Mesenchymal stem cell (in vitro differentiated cells and primary cell): ENCODE results near the gene LYVE1.
A peak's percentile ranks its signal among the peaks of the same experiment; 100 is the strongest.

ENCODE experiments used
- DNase-seq: peaks from one replicate; pipeline ENCODE4 v3.0.0-alpha.2; 2013
- H2AFZ ChIP-seq: one replicate; pipeline ENCODE4 v1.6.1; 2013; ENCODE audit warnings: low read depth, mild to moderate bottlenecking, control low read depth, inconsistent platforms, low read length, moderate library complexity
- H2AK5ac ChIP-seq: 2 replicates; pipeline ENCODE4 v1.6.1; 2013; ENCODE audit warnings: low read length, moderate library complexity, mild to moderate bottlenecking, inconsistent platforms; ENCODE audit not compliant: severe bottlenecking
- H2BK120ac ChIP-seq: one replicate; pipeline ENCODE4 v1.6.1; 2013; ENCODE audit warnings: low read depth, mild to moderate bottlenecking, inconsistent platforms, low read length, moderate library complexity
- H2BK12ac ChIP-seq, 2 experiments: one replicate each; pipeline ENCODE4 v1.6.1; 2013; ENCODE audit warnings: inconsistent platforms in 2 of 2, low read length in 2 of 2, mild to moderate bottlenecking in 2 of 2, moderate library complexity in 2 of 2, control low read depth in 1 of 2
- H2BK15ac ChIP-seq: one replicate; pipeline ENCODE4 v1.6.1; 2013; ENCODE audit warnings: mild to moderate bottlenecking, low read depth, inconsistent platforms; ENCODE audit not compliant: poor library complexity, severe bottlenecking
- H2BK5ac ChIP-seq: 2 replicates; pipeline ENCODE4 v1.6.1; 2013; ENCODE audit warnings: low read depth, mild to moderate bottlenecking, low read length, control low read depth, inconsistent platforms; ENCODE audit not compliant: poor library complexity, severe bottlenecking
- H3K14ac ChIP-seq, 2 experiments: one replicate each; pipeline ENCODE4 v1.6.1; 2013; ENCODE audit warnings: inconsistent platforms in 2 of 2, low read length in 2 of 2, control low read depth in 1 of 2, mild to moderate bottlenecking in 1 of 2, moderate library complexity in 1 of 2
- H3K18ac ChIP-seq, 2 experiments: one replicate each; pipeline ENCODE4 v1.6.1; 2013; ENCODE audit warnings: inconsistent platforms in 2 of 2, low read length in 2 of 2, control low read depth in 1 of 2, low read depth in 1 of 2, mild to moderate bottlenecking in 1 of 2
- H3K23ac ChIP-seq, 2 experiments: one replicate each; pipeline ENCODE4 v1.6.1; 2013; ENCODE audit warnings: inconsistent platforms in 2 of 2, low read length in 2 of 2, mild to moderate bottlenecking in 2 of 2, moderate library complexity in 2 of 2, control low read depth in 1 of 2
- H3K27ac ChIP-seq: 2 replicates; pipeline ENCODE4 v1.5.1; 2013; ENCODE audit warnings: mild to moderate bottlenecking, moderate library complexity, low read length, control low read depth, inconsistent platforms; ENCODE audit not compliant: poor library complexity, severe bottlenecking
- H3K27me3 ChIP-seq, 2 experiments: 2 replicates each; pipeline versions ENCODE4 v1.6.1 to v1.7.0; 2013; ENCODE audit warnings: low read length in 2 of 2, mild to moderate bottlenecking in 2 of 2, moderate library complexity in 2 of 2, control low read depth in 1 of 2, inconsistent platforms in 1 of 2; ENCODE audit not compliant: control insufficient read depth in 1 of 2, insufficient read depth in 1 of 2
- H3K36me3 ChIP-seq, 2 experiments: 2 replicates each; pipeline versions ENCODE4 v1.6.1 to v1.7.0; 2013; ENCODE audit warnings: low read length in 2 of 2, control low read depth in 1 of 2, inconsistent platforms in 1 of 2, low read depth in 1 of 2, mild to moderate bottlenecking in 1 of 2; ENCODE audit not compliant: insufficient read depth in 2 of 2, control insufficient read depth in 1 of 2
- H3K4ac ChIP-seq, 2 experiments: one replicate each; pipeline ENCODE4 v1.6.1; 2013; ENCODE audit warnings: inconsistent platforms in 2 of 2, low read length in 2 of 2, mild to moderate bottlenecking in 2 of 2, moderate library complexity in 2 of 2, control low read depth in 1 of 2, low read depth in 1 of 2
- H3K4me1 ChIP-seq: 2 replicates; pipeline ENCODE4 v1.6.1; 2013; ENCODE audit warnings: low read depth, low read length, control low read depth; ENCODE audit not compliant: control insufficient read depth, insufficient read depth
- H3K4me2 ChIP-seq: 2 replicates; pipeline ENCODE4 v1.6.1; 2013; ENCODE audit warnings: low read length, mild to moderate bottlenecking, inconsistent platforms; ENCODE audit not compliant: poor library complexity, severe bottlenecking
- H3K4me3 ChIP-seq, 2 experiments: 2 replicates each; pipeline versions ENCODE4 v1.5.1 to v1.7.0; 2013; ENCODE audit warnings: low read length in 2 of 2, mild to moderate bottlenecking in 2 of 2, control low read depth in 1 of 2, low read depth in 1 of 2; ENCODE audit not compliant: insufficient read depth in 1 of 2
- H3K79me1 ChIP-seq: replicated peaks from 2 replicates; pipeline ENCODE4 v1.6.1; 2013; ENCODE audit warnings: mild to moderate bottlenecking, control low read depth, low read length, inconsistent platforms; ENCODE audit not compliant: poor library complexity, severe bottlenecking
- H3K9ac ChIP-seq: 2 replicates; pipeline ENCODE4 v1.7.0; 2013; ENCODE audit warnings: mild to moderate bottlenecking, low read length, moderate library complexity
- H3K9me3 ChIP-seq: 2 replicates; pipeline ENCODE4 v1.7.0; 2013; ENCODE audit warnings: mild to moderate bottlenecking, low read length; ENCODE audit not compliant: control insufficient read depth
- H4K8ac ChIP-seq: one replicate; pipeline ENCODE4 v1.6.1; 2013; ENCODE audit warnings: inconsistent platforms, mild to moderate bottlenecking, low read length, moderate library complexity
- H4K91ac ChIP-seq: one replicate; pipeline ENCODE4 v1.6.1; 2013; ENCODE audit warnings: mild to moderate bottlenecking, low read length, inconsistent platforms
- WGBS: methylation state at CpG from one replicate; pipeline ENCODE4 v1.1.7; 2013; ENCODE audit warnings: mixed read lengths; 5-methylcytosine and 5-hydroxymethylcytosine counted together

Gene LYVE1

DNA sequence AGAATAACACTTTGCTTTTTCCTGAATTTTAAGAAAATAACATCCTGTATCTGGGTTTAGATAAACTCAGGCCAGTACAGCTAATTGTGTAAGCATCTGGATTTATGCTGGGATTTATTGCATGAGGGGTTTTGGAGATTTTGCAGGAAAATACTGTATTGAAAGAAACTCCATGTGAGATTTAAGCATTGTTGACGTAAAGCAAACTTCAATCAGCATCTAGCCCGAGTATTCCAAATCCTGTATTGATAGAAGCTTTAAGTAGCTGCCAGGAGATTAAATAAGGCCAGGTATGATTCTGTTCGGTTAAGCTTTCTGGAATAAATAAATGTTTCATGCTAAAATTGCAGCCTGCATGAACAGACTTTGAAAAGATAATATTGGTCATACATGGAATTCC, 36.3 kb upstream of the LYVE1 start:
- H3K9ac ChIP-seq: no peak overlapping the region
- H3K4me3 ChIP-seq: no peak overlapping the region
- no peak for DNase-seq
- no peak overlapping the region for H2BK15ac ChIP-seq
- H3K9me3 ChIP-seq: no peaks in the 10 kb centered on the region
- H3K27me3 ChIP-seq: no peaks in the 10 kb centered on the region
- no peak overlapping the region for H4K91ac ChIP-seq
- H3K4ac ChIP-seq: no peak overlapping the region
- no peak overlapping the region for H3K27ac ChIP-seq
- no peak overlapping the region for H3K18ac ChIP-seq
- WGBS: 93% methylated on average over 3 of the region's 3 CpGs
- H2AK5ac ChIP-seq: no peak overlapping the region
- no peak overlapping the region for H4K8ac ChIP-seq
- H2BK5ac ChIP-seq: no peak overlapping the region
- no peak overlapping the region for H3K4me2 ChIP-seq
- H3K4me1 ChIP-seq: peaks cover 16% of the 10 kb centered on the region
- no peak overlapping the region for H2BK12ac ChIP-seq
- H3K23ac ChIP-seq: no peak overlapping the region
- no peak overlapping the region for H3K14ac ChIP-seq
- no peak overlapping the region for H2BK120ac ChIP-seq
- peaks cover 8 to 61% of the 10 kb centered on the region in 2 experiments for H3K36me3 ChIP-seq
- no peaks in the 10 kb centered on the region for H3K79me1 ChIP-seq
- H2AFZ ChIP-seq: no peak overlapping the region

DNA sequence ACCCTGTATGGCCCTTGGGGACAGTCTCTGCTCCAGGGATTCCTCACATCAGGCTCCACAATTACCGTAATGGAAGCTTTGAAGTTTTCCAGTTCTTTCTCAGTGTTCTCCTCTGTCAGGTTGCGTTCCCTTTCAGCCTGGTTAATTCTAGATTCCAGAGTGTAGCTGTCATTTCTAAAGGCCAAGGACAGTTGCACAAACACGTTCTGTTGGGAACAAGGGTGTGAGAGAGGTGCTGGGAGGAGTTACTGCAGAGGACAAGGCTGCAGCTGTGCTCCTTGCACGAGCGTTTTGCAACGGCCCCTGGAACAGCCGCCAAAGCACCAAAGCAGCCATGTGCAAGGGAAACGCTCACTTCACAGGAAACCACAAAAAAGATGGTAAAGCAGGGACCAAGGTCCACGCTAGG, 35.9 kb upstream of the LYVE1 start:
- Histone ChIP-seq H3K4me3 (no peak overlapping the region), H3K9ac (no peak overlapping the region), H4K8ac (peak overlapping the region; percentile 95), H2BK15ac (peak overlapping the region; percentile 39), H3K79me1 (no peaks in the 10 kb centered on the region), H3K36me3 (peaks cover 8 to 61% of the 10 kb centered on the region in 2 experiments), H2AK5ac (peak overlapping the region; percentile 54), H3K14ac (no peak overlapping the region), H3K4me1 (peaks cover 18% of the 10 kb centered on the region), H3K23ac (no peak overlapping the region), H2BK5ac (no peak overlapping the region), H3K18ac (peak overlapping the region; percentile 88 to 97), H3K27ac (peak overlapping the region; percentile 15), H3K4ac (peak overlapping the region; percentile 55 to 92), H2AFZ (no peak overlapping the region), H3K4me2 (no peak overlapping the region), H2BK120ac (peak overlapping the region; percentile 9), H3K9me3 (no peaks in the 10 kb centered on the region), H3K27me3 (no peaks in the 10 kb centered on the region), H4K91ac (peak overlapping the region; percentile 95), H2BK12ac (peak overlapping the region; percentile 54 to 95)
- WGBS: 29% methylated on average over 9 of the region's 9 CpGs
- DNase-seq: peak; percentile 92

DNA sequence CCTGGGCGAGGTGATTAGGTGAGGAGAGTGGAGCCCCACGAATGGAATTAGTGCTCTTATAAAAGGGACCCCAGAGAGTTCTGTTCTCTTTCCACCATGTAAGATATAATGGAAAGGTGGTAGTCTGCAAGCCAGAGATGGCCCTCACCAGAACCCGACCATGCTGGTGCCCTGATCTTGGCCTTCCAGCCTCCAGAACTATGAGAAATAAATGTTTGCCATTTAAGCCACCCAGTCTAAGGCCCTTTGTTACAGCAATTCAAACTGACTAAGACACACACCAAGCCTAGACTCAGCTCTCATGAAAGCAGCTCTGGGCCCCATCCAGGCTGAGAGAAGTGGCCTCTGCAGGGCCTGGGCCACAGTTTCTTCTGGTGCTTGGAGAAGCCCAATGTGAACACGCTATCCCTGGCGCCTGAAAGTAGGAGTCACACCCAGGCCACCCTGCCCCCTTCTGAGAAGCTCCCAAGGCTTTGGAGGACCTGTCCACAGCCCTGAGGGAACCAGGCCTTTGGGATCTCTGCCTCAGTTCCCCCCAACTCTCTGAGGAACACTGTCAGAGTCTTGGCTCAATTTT, 35.3 kb upstream of the LYVE1 start:
- H2BK12ac ChIP-seq: peak overlapping the region; percentile 54 to 95
- H3K4me3 ChIP-seq: no peak overlapping the region
- peak overlapping the region; percentile 95 for H4K8ac ChIP-seq
- no peak overlapping the region for H2AFZ ChIP-seq
- H2AK5ac ChIP-seq: peak overlapping the region; percentile 54
- H3K27me3 ChIP-seq: no peaks in the 10 kb centered on the region
- H3K79me1 ChIP-seq: no peaks in the 10 kb centered on the region
- WGBS: 98% methylated on average over 5 of the region's 5 CpGs
- no peak overlapping the region for H3K23ac ChIP-seq
- peak overlapping the region; percentile 55 to 92 for H3K4ac ChIP-seq
- H3K18ac ChIP-seq: peak overlapping the region; percentile 88 to 97
- H2BK120ac ChIP-seq: peak overlapping the region; percentile 68
- no peak overlapping the region for H3K9ac ChIP-seq
- H3K9me3 ChIP-seq: no peaks in the 10 kb centered on the region
- H3K4me1 ChIP-seq: peaks cover 19% of the 10 kb centered on the region
- H3K14ac ChIP-seq: peak overlapping the region in 1 of 2 experiments; percentile 80
- H3K27ac ChIP-seq: peak overlapping the region; percentile 15
- H3K4me2 ChIP-seq: no peak overlapping the region
- H2BK5ac ChIP-seq: no peak overlapping the region
- H4K91ac ChIP-seq: peak overlapping the region; percentile 95
- peak overlapping the region; percentile 78 for H2BK15ac ChIP-seq
- H3K36me3 ChIP-seq: peaks cover 8 to 62% of the 10 kb centered on the region in 2 experiments
- no peak for DNase-seq

- Histone ChIP-seq H2AK5ac (no peak overlapping the region), H4K8ac (peak overlapping the region; percentile 71), H3K4me3 (no peak overlapping the region), H3K23ac (no peak overlapping the region), H3K4me1 (peaks cover 19% of the 10 kb centered on the region), H2BK120ac (no peak overlapping the region), H4K91ac (peak overlapping the region; percentile 94), H3K9ac (no peak overlapping the region), H2BK15ac (no peak overlapping the region), H3K27me3 (no peaks in the 10 kb centered on the region), H3K4ac (peak overlapping the region in 1 of 2 experiments; percentile 75), H3K79me1 (no peaks in the 10 kb centered on the region), H3K27ac (no peak overlapping the region), H3K36me3 (peaks cover 8 to 59% of the 10 kb centered on the region in 2 experiments), H3K4me2 (no peak overlapping the region), H2BK5ac (no peak overlapping the region), H2AFZ (no peak overlapping the region), H3K9me3 (no peaks in the 10 kb centered on the region), H3K14ac (no peak overlapping the region), H3K18ac (peak overlapping the region in 1 of 2 experiments; percentile 88), H2BK12ac (peak overlapping the region; percentile 65 to 75)
- 97% methylated on average over 12 of the region's 12 CpGs for WGBS
- DNase-seq: no peak
Measured at GRCh38 chr11:10602945-10603344, 34.5 kb upstream of the LYVE1 start.
